GM19193 (cell line): ENCODE measurements around the gene NEMP1.

Experiments used
- POLR2A ChIP-seq: IDR thresholded peaks from 4 replicates; pipeline ENCODE4 v1.6.1; 2011; ENCODE audit not compliant: insufficient read depth, insufficient read length; ENCODE audit errors: extremely low read depth

NEMP1 gene

DNA sequence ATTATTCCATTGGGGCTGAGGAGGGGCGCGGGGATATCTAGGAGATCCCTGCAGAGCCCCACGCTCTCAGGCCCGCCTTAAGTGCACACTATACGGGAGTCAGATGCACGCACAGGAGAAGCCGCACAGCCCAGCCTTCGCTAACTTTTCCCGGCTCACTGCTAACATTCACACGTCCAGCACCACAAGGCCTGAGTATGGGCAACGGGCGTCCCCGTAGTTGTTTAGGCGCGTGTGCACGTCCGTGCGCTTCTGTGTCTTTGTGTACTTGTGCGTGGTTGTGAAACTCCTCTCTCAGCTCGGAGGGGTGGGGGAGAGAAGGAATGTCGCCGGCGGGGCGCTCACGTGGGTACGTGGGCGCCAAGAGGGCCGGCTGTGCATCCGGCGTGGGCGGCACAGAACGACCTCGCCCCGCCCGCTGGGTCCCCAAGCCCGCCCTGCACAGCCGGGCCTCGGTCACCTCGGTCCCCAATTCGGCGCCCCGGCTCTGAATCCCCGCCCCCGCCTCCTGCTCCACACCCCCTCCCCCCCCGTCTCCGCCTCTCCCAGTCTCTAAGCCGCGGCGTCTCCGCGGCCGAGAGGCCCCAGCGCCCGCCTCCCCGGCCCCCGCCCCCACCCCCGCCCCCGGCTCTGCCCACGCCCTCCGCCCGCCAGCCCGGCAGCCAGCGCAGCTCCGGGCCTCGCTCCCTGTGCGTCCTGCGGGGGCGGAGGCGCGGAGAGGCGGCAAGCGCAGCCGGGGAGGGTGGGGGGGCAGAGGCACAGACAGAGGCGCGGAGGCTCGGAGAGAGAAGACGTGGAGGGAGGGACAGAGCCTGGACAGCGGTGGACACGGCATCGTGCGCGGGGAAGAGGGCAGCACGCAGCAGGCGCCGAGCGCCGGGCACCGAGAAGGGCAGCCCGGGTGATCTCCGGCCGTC is 10.0 kb upstream of the NEMP1 start, which contains the start of gene NAB2:
Gene NAB2, plus strand, starts transcription at position 761 of the 917 bp plus-strand sequence. CDS start 158 bp downstream, outside the sequence.
- TF ChIP-seq POLR2A = peak; percentile 79

DNA sequence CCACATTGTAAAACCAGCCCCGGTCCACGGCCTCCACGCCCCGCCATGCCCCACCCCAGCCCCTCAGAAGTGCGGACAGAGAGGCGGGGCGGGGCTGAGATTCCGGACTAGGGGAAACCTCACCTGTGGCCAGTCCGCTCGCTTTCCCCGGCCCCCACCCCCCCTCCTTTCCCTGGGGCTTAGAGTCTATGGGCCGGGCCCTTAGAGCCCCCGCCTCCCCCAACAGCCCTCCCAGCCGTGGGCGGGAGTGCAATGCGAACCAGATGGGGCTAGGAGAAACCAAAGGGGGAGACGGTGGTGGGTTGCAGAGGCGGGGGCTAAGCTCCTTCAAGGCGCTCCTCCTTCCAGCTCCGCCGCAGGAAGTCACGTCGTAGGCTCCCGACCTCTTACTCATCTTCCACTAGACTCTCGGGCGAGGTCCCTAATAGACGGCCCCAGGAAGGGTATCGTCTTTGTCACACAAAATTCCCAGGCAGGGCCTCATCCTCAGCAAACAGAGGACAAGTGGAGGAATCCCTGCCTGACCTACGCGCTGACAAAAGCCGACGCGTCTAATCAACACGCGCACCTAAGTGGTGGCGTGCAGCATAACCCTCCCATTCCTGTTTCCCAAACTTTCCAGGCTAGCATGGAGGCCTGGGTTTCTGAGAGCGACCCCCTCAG is 9.2 kb upstream of the NEMP1 start:
- no peak for TF ChIP-seq POLR2A

DNA sequence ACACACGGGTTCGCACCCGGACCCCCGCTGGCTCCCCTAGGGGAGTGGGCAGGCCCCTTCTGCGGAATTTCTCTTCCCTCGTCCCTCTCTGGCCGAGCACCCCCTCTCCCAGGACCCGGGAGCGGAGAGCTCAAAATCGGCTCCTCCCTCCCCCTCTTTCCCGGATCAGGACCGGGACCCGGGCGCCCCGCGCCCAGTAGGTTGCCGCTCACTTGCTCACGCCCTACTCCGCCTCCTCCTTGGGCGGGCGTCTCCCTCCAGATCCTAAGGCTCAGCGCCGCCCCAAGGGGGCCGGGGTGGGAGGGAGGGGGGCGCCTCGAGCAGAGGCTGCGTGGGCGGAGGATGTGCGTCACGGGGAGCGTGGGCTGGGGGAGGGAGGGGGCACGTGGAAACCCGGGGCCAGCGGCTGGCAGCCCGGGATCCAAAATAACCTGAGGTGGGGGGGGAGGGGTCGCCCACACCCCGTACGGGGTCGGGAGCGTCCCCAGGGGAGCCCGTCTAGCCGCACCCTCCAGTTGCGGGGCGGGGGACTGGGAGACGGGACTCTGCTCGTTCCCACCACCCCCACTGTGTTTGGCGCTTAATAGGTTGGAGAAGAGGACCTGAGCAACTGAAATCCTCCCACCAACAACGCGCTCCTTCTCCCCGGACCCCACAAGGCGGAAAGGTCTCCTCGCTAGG is 8.6 kb upstream of the NEMP1 start:
- peak; percentile 61 for TF ChIP-seq POLR2A

DNA sequence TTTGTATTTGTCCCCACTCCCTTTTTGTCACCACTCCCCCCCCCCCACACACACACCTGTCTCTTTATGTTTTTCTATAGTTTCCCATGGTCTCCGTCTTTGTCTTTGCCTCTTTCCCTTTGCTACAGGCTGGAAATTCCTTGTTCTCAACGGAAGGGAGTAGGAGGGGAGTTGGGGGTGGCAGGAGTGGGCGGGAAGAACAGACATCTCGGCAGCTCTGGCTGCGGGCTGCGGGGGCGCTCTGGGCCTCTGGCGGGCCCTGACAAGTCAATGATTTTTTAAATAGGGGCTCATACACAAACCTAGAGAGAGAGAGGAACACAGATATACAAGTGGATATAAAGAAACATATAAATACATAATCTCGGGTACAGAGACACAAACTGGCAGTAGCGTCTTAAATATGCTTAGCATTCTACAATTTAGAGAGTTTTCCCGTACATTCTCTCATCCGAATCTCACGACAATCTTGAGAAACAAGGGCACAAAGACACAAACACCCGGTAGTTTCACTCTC is 8.0 kb upstream of the NEMP1 start:
- no peak for TF ChIP-seq POLR2A

DNA sequence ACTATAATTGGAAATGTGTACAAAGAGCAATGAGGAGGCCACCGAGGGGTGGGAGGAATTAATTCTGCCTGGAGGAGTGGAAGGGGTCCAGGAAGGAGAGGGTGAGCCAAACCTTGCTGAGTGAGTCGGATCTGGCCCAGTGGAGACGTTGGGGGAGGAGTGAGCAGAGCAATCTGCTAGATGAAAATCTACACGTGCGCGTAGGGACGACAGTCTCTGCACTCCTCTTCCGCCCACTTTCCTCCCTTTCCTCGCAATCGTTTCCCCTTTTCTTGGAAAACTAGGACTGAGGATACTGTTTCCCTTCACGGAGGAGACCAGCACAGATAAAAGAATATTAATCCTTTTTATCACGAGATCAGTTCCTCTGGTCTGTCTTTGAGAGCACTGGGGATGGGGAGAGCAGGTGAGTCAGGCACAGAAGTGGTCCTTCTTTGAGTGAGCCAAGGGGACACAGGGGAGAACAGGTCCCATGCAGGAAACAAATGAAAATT is 7.5 kb upstream of the NEMP1 start:
- TF ChIP-seq POLR2A = peak; percentile 31

DNA sequence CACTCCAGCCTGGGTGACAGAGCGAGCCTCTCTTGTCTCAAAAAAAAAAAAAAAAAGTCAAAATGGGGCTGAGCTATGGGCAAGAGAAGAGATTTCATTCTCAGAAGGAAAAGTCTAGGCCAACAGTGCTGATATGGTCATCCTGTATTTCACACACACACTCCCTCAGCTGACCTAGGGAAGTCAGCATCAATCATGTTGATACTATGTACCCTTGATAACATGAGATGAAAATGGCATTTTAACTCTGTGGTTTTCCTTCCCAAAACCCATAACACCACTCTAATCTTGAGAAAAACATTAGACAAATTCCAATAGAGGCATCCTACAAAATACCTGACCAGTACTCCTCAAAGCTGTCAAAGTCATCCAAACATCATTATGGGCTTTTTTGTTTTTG is 2.3 kb upstream of the NEMP1 start:
- no peak for TF ChIP-seq POLR2A

DNA sequence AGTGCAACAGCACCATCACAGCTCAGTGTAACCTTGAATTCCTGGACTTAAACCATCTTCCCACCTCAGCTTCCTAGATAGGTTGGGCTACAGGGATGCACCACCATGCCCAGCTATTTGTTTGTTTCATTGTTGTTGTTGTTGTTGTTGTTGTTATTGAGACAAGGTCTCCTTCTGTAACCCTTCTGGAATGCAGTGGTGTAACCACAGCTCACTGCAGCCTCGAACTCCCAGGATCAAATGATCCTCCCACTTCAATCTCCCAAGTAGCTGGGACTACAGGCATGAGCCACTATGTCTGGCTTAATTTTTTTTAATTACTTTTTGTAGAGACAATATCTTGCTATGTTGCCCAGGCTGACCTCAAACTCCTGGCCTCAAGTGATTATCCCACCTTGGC is 1.2 kb upstream of the NEMP1 start:
- TF ChIP-seq POLR2A = no peak

DNA sequence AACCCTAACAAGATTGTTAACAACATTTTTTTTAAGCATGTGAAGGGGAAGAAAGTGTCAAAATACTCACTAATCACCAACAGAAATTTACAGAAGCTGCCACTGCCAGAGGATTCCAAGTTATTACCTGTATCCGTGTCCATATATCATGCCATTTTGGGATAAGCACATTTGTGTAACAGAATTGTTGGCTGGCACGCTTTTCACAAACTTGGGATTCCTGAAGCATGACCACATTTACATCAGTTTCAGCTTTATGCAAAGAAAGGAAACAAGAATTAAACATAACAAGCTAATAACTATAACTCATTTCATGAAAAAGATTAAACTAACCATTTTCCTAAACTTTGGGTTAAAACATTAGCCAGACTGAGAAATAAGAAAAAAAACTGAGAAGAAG is 5.9 kb downstream of the NEMP1 start:
- TF ChIP-seq POLR2A = no peak

DNA sequence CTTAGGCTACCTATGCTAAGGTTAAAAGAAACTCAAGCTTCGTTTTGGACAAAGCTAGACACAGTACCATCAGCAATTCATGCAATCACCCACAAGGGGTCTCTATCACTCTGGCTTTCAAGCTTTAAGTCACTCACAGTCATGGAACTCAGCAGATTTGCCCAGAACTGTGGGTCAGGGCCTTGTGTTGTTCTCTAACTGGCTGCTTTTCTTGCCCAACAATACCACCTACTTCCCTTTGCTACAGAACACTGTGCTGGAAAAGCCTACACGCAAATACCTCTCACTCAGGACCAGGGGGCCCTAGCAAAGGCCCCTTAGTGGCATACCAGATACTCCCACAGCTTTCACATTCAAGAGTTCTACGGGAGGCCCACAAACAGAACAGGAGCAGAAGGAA is 9.1 kb downstream of the NEMP1 start:
- no peak for TF ChIP-seq POLR2A

DNA sequence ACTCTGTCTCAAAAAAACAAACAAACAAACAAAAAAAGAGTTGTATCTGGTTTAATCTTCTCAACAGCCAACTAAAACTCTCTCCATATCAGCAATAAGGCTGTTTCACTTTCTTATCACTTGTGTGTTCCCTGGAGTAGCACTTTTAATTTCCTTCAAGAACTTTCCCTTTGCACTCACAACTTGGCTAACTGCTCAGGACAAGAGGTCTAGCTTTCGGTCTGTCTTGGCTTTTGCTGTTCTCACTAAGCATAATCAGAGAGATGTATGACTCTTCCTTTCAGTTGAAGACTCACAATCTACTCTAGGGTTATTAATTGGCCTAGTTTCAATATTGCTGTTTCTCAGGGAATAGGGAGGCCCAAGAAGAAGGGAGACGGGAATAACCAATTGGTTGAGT is 12.3 kb downstream of the NEMP1 start:
- no peak for TF ChIP-seq POLR2A

DNA sequence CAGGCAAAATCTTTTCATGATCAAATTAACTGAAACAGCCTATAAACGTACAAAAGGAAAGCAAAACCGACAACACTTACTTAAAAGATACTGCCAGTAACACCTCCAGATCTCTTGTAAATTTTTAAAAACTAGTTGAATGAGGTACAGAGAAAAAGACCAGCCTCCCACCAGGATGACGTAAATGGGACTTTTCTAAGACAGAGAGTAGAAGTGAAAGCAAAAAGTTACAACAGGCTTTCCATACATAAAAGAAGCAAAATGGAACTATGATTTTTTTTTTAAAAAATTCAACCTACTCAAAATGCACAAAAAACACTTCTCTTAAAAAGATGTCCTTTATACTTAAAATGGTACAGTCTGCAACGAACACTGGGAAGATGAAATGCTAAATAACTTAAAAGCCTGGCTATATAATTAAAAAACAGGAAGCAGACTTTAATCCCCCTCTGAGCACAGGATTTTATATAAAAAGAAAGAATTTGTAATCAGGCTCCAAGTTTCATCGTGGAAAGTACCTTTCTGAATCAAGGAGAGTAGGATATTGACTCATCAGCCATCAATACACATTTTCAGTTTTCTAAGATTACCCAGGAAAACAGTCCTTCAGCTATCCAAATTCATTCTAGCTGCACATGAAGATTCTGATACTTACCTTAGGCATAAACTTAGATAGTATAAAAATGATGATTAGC is 14.5 kb downstream of the NEMP1 start:
- TF ChIP-seq POLR2A = no peak

DNA sequence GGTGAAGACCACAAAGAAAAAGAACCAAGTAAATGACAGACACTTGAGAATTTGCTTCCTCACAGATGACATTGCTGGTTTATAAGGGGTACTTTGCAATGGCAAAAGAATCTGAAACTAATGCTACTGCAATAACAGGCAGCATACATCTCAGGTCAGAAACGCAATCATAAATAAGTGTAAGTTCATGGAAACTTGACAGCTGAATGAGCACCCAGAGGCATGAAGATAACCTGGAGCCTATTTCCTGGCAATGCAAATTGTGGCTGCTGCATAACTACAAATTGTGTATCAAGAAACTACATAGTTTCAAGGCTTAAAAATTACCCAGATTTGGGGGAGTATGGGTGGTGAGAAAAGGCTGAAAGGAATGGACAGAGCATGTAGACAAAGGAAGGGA is 20.1 kb downstream of the NEMP1 start:
- TF ChIP-seq POLR2A = no peak

DNA sequence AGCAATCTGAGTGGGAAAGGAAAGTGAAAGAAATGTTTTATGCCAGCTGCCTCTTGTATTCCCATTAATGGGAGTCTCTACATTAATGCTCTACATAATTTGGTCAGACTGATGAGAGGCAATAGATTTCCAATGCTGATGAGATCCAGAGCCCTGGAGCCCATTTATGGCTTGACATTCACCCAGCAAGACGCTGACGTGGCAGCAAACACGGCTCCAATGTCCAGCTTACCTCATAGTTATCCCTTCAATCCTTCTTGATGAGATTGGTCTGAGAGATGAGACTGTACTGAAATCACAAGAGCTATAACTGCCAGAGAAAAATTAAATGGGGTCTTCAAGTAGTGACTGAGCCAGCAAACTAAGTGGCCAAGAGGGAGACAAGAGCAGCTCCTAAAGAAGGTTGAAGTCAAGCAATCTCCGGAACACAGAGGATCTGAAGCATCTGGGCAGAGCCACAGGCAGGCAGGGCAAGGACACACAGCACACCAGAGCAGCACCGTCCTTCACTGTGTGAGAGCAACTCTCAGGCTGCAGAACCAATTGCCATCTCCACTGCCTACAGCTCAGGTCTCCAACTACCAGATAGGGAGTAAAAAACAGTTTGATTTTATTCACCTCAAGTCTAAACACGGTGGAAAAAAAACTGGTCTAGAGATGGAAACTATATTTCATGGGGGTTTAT is 21.4 kb downstream of the NEMP1 start:
- no peak for TF ChIP-seq POLR2A

DNA sequence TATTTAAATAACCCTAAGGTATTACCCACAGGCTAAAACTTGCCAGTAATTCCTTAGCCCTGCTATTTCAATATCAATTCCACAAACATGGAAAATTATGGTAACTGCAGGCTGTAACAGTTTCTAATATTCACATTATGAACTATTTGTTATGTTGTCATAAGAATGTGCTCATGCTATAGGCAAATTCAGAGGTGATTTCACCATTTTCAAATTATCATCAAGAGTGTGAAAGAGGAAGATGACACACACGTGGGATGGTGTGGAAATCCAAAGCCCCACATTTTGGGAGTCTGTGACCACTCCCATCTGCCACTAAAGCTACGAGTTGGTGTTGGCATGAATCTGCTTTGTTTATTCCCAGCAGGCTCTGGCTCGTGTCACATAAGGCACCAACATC is 22.8 kb downstream of the NEMP1 start:
- no peak for TF ChIP-seq POLR2A
